K562 (cell line): ENCODE results near the gene SLC30A3.

Source experiments
- CBX8 ChIP-seq: fragments of 200-600 bp; sonication (generic); IDR thresholded peaks from 2 replicates; pipeline ENCODE4 v1.6.1; 2012; ENCODE audit warnings: borderline replicate concordance, mixed run types, low read depth, mild to moderate bottlenecking, moderate library complexity, mixed read lengths, low read length, control low read depth, inconsistent platforms; ENCODE audit not compliant: poor library complexity, severe bottlenecking; ENCODE audit errors: extremely low read depth
- HNRNPLL ChIP-seq: fragments of 200-400 bp; formaldehyde crosslinking; IDR thresholded peaks from 2 replicates; pipeline ENCODE4 v1.6.1; 2017; ENCODE audit warnings: low read length, low read depth, mild to moderate bottlenecking; ENCODE audit not compliant: poor library complexity, severe bottlenecking
- NELFE ChIP-seq: IDR thresholded peaks from 2 replicates; pipeline ENCODE4 v1.6.1; 2011; ENCODE audit warnings: mild to moderate bottlenecking; ENCODE audit not compliant: insufficient read depth, insufficient read length
- TCF7L2 ChIP-seq: fragments of 150-350 bp; IDR thresholded peaks from 2 replicates; pipeline ENCODE4 v1.6.1; 2016; ENCODE audit warnings: low read depth, mild to moderate bottlenecking, low read length, moderate library complexity
- TRIM28 ChIP-seq: fragments of 450-650 bp; IDR thresholded peaks from 2 replicates; pipeline ENCODE4 v1.6.1; 2017
- ZNF121 ChIP-seq: sonication (generic); formaldehyde crosslinking; conservative IDR thresholded peaks from 2 replicates; pipeline ENCODE4 v1.8.0; 2022; ENCODE audit warnings: missing genetic modification reagents
- ZNF431 ChIP-seq: sonication (generic); formaldehyde crosslinking; IDR thresholded peaks from 2 replicates; pipeline ENCODE4 v1.8.0; 2022; ENCODE audit warnings: mild to moderate bottlenecking, missing genetic modification reagents
- TF ChIP-seq, protein P1 (sequence below): fragments of 450-650 bp; IDR thresholded peaks from 2 replicates; pipeline ENCODE4 v1.7.1; 2018; ENCODE audit warnings: mild to moderate bottlenecking, low read depth; ENCODE audit not compliant: partially characterized antibody
- TF ChIP-seq, protein P2 (sequence below): sonication (generic); formaldehyde crosslinking; IDR thresholded peaks from 2 replicates; pipeline ENCODE4 v1.8.1; 2023; ENCODE audit warnings: mild to moderate bottlenecking, missing genetic modification reagents
- TF ChIP-seq, protein P3 (sequence below), 2 experiments: fragments of 450-650 bp; formaldehyde crosslinking in 1 of 2; IDR thresholded peaks; 2 replicates each; pipeline versions ENCODE4 v1.4.0 to v1.6.1; 2014 to 2020; ENCODE audit warnings: mild to moderate bottlenecking in 2 of 2, borderline replicate concordance in 1 of 2, low read depth in 1 of 2
- TF ChIP-seq, protein P4 (sequence below), 3 experiments: IDR thresholded peaks in 2 of 3; conservative IDR thresholded peaks in 1 of 3; 2 replicates each; pipeline ENCODE4 v1.5.1; 2011 to 2012; ENCODE audit warnings: low read length in 3 of 3, mild to moderate bottlenecking in 3 of 3, control low read depth in 2 of 3, improper control_type of control experiment in 1 of 3, inconsistent platforms in 1 of 3, low read depth in 1 of 3, mixed read lengths in 1 of 3, moderate library complexity in 1 of 3; ENCODE audit not compliant: insufficient read depth in 2 of 3

DNA sequence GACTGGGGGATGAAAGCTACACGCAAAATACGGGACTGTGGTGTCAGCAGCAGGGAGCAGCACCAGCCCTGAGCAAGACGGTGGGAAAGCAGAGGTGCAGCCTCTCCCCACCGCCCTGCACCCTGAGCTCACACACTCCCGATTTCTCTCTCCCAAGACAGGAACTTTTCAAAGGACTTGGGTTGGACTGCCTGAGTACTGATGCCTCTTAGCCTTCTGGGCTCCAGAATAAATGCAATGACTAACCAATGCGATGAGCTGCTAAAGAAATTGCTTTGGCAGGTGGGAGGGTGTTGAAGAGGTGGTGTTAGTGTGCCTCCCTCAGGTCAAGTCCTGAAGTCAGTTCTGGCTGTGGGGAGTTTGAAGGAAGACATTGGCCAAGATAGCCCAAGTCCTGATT lies 29.0 kb upstream of the SLC30A3 start:
- TF ChIP-seq, protein P1, sequence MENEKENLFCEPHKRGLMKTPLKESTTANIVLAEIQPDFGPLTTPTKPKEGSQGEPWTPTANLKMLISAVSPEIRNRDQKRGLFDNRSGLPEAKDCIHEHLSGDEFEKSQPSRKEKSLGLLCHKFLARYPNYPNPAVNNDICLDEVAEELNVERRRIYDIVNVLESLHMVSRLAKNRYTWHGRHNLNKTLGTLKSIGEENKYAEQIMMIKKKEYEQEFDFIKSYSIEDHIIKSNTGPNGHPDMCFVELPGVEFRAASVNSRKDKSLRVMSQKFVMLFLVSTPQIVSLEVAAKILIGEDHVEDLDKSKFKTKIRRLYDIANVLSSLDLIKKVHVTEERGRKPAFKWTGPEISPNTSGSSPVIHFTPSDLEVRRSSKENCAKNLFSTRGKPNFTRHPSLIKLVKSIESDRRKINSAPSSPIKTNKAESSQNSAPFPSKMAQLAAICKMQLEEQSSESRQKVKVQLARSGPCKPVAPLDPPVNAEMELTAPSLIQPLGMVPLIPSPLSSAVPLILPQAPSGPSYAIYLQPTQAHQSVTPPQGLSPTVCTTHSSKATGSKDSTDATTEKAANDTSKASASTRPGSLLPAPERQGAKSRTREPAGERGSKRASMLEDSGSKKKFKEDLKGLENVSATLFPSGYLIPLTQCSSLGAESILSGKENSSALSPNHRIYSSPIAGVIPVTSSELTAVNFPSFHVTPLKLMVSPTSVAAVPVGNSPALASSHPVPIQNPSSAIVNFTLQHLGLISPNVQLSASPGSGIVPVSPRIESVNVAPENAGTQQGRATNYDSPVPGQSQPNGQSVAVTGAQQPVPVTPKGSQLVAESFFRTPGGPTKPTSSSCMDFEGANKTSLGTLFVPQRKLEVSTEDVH = no peak
- TF ChIP-seq ZNF431 (CRISPR knock-in tag) (no peak), TRIM28 (no peak), CBX8 (no peak), HNRNPLL (no peak), TCF7L2 (no peak), ZNF121 (no peak), NELFE (no peak)
- TF ChIP-seq, protein P2, sequence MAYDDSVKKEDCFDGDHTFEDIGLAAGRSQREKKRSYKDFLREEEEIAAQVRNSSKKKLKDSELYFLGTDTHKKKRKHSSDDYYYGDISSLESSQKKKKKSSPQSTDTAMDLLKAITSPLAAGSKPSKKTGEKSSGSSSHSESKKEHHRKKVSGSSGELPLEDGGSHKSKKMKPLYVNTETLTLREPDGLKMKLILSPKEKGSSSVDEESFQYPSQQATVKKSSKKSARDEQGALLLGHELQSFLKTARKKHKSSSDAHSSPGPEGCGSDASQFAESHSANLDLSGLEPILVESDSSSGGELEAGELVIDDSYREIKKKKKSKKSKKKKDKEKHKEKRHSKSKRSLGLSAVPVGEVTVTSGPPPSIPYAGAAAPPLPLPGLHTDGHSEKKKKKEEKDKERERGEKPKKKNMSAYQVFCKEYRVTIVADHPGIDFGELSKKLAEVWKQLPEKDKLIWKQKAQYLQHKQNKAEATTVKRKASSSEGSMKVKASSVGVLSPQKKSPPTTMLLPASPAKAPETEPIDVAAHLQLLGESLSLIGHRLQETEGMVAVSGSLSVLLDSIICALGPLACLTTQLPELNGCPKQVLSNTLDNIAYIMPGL = no peak
- TF ChIP-seq, protein P3, sequence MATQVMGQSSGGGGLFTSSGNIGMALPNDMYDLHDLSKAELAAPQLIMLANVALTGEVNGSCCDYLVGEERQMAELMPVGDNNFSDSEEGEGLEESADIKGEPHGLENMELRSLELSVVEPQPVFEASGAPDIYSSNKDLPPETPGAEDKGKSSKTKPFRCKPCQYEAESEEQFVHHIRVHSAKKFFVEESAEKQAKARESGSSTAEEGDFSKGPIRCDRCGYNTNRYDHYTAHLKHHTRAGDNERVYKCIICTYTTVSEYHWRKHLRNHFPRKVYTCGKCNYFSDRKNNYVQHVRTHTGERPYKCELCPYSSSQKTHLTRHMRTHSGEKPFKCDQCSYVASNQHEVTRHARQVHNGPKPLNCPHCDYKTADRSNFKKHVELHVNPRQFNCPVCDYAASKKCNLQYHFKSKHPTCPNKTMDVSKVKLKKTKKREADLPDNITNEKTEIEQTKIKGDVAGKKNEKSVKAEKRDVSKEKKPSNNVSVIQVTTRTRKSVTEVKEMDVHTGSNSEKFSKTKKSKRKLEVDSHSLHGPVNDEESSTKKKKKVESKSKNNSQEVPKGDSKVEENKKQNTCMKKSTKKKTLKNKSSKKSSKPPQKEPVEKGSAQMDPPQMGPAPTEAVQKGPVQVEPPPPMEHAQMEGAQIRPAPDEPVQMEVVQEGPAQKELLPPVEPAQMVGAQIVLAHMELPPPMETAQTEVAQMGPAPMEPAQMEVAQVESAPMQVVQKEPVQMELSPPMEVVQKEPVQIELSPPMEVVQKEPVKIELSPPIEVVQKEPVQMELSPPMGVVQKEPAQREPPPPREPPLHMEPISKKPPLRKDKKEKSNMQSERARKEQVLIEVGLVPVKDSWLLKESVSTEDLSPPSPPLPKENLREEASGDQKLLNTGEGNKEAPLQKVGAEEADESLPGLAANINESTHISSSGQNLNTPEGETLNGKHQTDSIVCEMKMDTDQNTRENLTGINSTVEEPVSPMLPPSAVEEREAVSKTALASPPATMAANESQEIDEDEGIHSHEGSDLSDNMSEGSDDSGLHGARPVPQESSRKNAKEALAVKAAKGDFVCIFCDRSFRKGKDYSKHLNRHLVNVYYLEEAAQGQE (IDR thresholded peaks at IDR 0.05; ENCODE audit: borderline replicate concordance) = peak; percentile 58; the same call in 1 of the 2 replicates
- TF ChIP-seq, protein P3 (CRISPR knock-in tag; IDR thresholded peaks at IDR 0.05; ENCODE audit: low read depth) = no peak
- TF ChIP-seq, protein P4, sequence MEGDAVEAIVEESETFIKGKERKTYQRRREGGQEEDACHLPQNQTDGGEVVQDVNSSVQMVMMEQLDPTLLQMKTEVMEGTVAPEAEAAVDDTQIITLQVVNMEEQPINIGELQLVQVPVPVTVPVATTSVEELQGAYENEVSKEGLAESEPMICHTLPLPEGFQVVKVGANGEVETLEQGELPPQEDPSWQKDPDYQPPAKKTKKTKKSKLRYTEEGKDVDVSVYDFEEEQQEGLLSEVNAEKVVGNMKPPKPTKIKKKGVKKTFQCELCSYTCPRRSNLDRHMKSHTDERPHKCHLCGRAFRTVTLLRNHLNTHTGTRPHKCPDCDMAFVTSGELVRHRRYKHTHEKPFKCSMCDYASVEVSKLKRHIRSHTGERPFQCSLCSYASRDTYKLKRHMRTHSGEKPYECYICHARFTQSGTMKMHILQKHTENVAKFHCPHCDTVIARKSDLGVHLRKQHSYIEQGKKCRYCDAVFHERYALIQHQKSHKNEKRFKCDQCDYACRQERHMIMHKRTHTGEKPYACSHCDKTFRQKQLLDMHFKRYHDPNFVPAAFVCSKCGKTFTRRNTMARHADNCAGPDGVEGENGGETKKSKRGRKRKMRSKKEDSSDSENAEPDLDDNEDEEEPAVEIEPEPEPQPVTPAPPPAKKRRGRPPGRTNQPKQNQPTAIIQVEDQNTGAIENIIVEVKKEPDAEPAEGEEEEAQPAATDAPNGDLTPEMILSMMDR (IDR thresholded peaks at IDR 0.05 in 2 of 3, conservative IDR thresholded peaks at IDR 0.05 in 1 of 3; ENCODE audit: insufficient read depth in 2 of 3, low read depth in 1 of 3, low read length in 3 of 3) = peak; percentile 57 to 64 (median 58)
